GM12878 (cell line): ENCODE data around the gene COL27A1. TPM values are rescaled to one million over a fixed set of nuclear protein-coding genes. Genes with fewer than 3 reads are reported as not detected.

Experiments used
- ATAC-seq: fragments of 200-7000 bp; cut with Tn5 transposase; 3 replicates; pipeline ENCODE4 v1.9.1; 2020; ENCODE audit warnings: mild to moderate bottlenecking, moderate library complexity
- BruUV-seq: library from RNA; stranded (reverse); fragments of 400-500 nt; replicated peaks from 2 replicates; lab custom pipeline; 2021; lab: Mats Ljungman, UMichigan
- CTCF ChIA-PET: fragments of 300-600 bp; sonication (Branson Sonifier 250); formaldehyde crosslinking; extraction: SDS; loops from one replicate; lab custom pipeline; 2021; ENCODE audit warnings: inconsistent platforms; lab: Yijun Ruan, JAX
- POLR2A ChIA-PET: fragments of 350-600 bp; formaldehyde crosslinking; extraction: SDS; loops from one replicate; lab custom pipeline; 2021; ENCODE audit warnings: inconsistent platforms; lab: Charles Lee
- RAD21 ChIA-PET: fragments of 300-600 bp; sonication (Branson Sonifier 250); formaldehyde crosslinking; loops from one replicate; lab custom pipeline; 2023; ENCODE audit warnings: antibody characterized with exemption; ENCODE audit not compliant: unreplicated experiment; lab: Charles Lee
- SMC1A ChIA-PET: fragments of 300-600 bp; sonication (Branson Sonifier 250); formaldehyde crosslinking; loops from one replicate; lab custom pipeline; 2023; ENCODE audit not compliant: unreplicated experiment, uncharacterized antibody; lab: Charles Lee
- DNase-seq: peaks from one replicate; pipeline ENCODE4 v3.0.0-alpha.2; 2011; ENCODE audit warnings: low read depth, low spot score
- FAIRE-seq: peaks from 3 replicates; lab custom pipeline; 2011; peaks lifted over from hg19 to GRCh38; lab: Jason Lieb, UNC
- H2AFZ ChIP-seq: 2 replicates; pipeline ENCODE4 v1.6.0; 2011; ENCODE audit warnings: low read depth, low read length, control low read depth; ENCODE audit not compliant: control insufficient read depth
- H3K27ac ChIP-seq: 2 replicates; pipeline ENCODE4 v1.5.1; 2011; ENCODE audit warnings: control low read depth; ENCODE audit not compliant: control insufficient read depth, insufficient read depth
- H3K27me3 ChIP-seq, 2 experiments: replicated peaks in 1 of 2; 2 replicates each; pipeline versions ENCODE4 v1.6.0 to v1.6.1; 2011; ENCODE audit warnings: low read length in 1 of 2; ENCODE audit not compliant: control insufficient read depth in 2 of 2, insufficient read depth in 2 of 2
- H3K36me3 ChIP-seq, 2 experiments: 2 replicates each; pipeline ENCODE4 v1.5.1; 2011; ENCODE audit warnings: low read length in 1 of 2; ENCODE audit not compliant: control insufficient read depth in 2 of 2, insufficient read depth in 2 of 2
- H3K4me1 ChIP-seq: 2 replicates; pipeline ENCODE4 v1.6.1; 2011; ENCODE audit warnings: mild to moderate bottlenecking, low read length, moderate library complexity, mixed read lengths; ENCODE audit not compliant: control insufficient read depth, insufficient read depth
- H3K4me2 ChIP-seq: 2 replicates; pipeline ENCODE4 v1.6.0; 2011; ENCODE audit warnings: control low read depth; ENCODE audit not compliant: control insufficient read depth, insufficient read depth
- H3K4me3 ChIP-seq: fragments of 200-600 bp; sonication (generic); 2 replicates; pipeline ENCODE4 v1.5.1; 2016
- H3K79me2 ChIP-seq: 2 replicates; pipeline ENCODE4 v1.6.0; 2011; ENCODE audit warnings: low read length; ENCODE audit not compliant: control insufficient read depth, insufficient read depth
- H3K9ac ChIP-seq: 2 replicates; pipeline ENCODE4 v1.8.0; 2011; ENCODE audit warnings: low read length, control low read depth, mixed read lengths; ENCODE audit not compliant: control insufficient read depth, insufficient read depth
- H3K9me3 ChIP-seq: replicated peaks from 3 replicates; pipeline ENCODE4 v1.5.1; 2011; ENCODE audit warnings: mild to moderate bottlenecking, low read length; ENCODE audit not compliant: control insufficient read depth, insufficient read depth
- H4K20me1 ChIP-seq: 2 replicates; pipeline ENCODE4 v1.6.0; 2011; ENCODE audit not compliant: control insufficient read depth, insufficient read depth
- ETV6 ChIP-seq, 2 experiments: fragments of 450-650 bp in 1 of 2; IDR thresholded peaks in 1 of 2; conservative IDR thresholded peaks in 1 of 2; 2 replicates each; pipeline ENCODE4 v1.6.1; 2014; ENCODE audit warnings: antibody characterized with exemption in 1 of 2, borderline replicate concordance in 1 of 2, low read depth in 1 of 2, mild to moderate bottlenecking in 1 of 2, moderate library complexity in 1 of 2
- HSF1 ChIP-seq: fragments of 150-350 bp; IDR thresholded peaks from 2 replicates; pipeline ENCODE4 v1.6.1; 2014; ENCODE audit warnings: mild to moderate bottlenecking, low read depth, low read length
- PML ChIP-seq: IDR thresholded peaks from 2 replicates; pipeline ENCODE4 v1.6.1; 2012; ENCODE audit warnings: low read length, inconsistent platforms
- POU2F2 ChIP-seq: IDR thresholded peaks from 3 replicates; pipeline ENCODE4 v1.6.1; 2011; ENCODE audit warnings: low read depth, mild to moderate bottlenecking, low read length, borderline replicate concordance
- PRDM15 ChIP-seq: fragments of 450-650 bp; formaldehyde crosslinking; IDR thresholded peaks from 2 replicates; pipeline ENCODE4 v1.4.0; 2020; ENCODE audit warnings: mild to moderate bottlenecking, moderate library complexity
- SPI1 ChIP-seq: IDR thresholded peaks from 2 replicates; pipeline ENCODE4 v1.6.1; 2011; ENCODE audit warnings: low read depth, mild to moderate bottlenecking, low read length, moderate library complexity, borderline replicate concordance; ENCODE audit not compliant: insufficient read depth
- WRNIP1 ChIP-seq: IDR thresholded peaks from 2 replicates; pipeline ENCODE4 v1.6.1; 2011; ENCODE audit warnings: low read depth, low read length, improper control_type of control experiment, borderline replicate concordance
- WGBS: methylation state at CpG from one replicate; pipeline ENCODE4 v1.1.6; 2016; ENCODE audit warnings: low lambda C conversion rate; ENCODE audit not compliant: insufficient replicate concordance, insufficient coverage; ENCODE audit errors: missing lambda C conversion rate; 5-methylcytosine and 5-hydroxymethylcytosine counted together
- in situ Hi-C: fragments of 300-500 bp; cut with MboI; formaldehyde crosslinking; loops from 9 replicates; pipeline ENCODE4 v1.14.3; 2018; ENCODE audit warnings: mixed read lengths
- intact Hi-C: fragments of 100-400 bp; cut with micrococcal nuclease; formaldehyde crosslinking; loops from one replicate; pipeline ENCODE4 v1.14.2; 2022; ENCODE audit not compliant: unreplicated experiment
- polyA plus RNA-seq, 11 experiments: library from polyadenylated mRNA; depleted of rRNA in 4 of 11; unstranded in 6 of 11; stranded (reverse) in 5 of 11; fragments of >200 nt; fragmentation: Nextera tagmentation in 4 of 11; fragmentation: Illumina TruSeq in 1 of 11; extraction: Ambion mirVana in 4 of 11; extraction: Trizol in 1 of 11; gene quantifications; 1 replicate in 1 of 11; 2 replicates in 10 of 11; pipeline versions ENCODE4 v1.2.1 to v1.2.3, GENCODE V29; 2011 to 2016; ENCODE audit warnings: inconsistent platforms in 2 of 11, missing spikeins in 2 of 11, low read depth in 1 of 11
- total RNA-seq, 4 experiments: library from RNA; depleted of rRNA in 3 of 4; stranded (reverse); fragments of >200 nt in 3 of 4; fragmentation: Illumina TruSeq in 1 of 4; extraction: Trizol in 1 of 4; gene quantifications; 2 replicates each; pipeline versions ENCODE4 v1.2.1 to v1.2.3, GENCODE V29; 2013 to 2021

The COL27A1 gene
- total and polyA plus RNA-seq, 10 of the 15 experiments (the other 5 are each of a cell fraction or from before 2014, with no cell fraction given) = 0.10 TPM; not detected in 9

GRCh38 chr9:114166103-114166470 is 10.8 kb downstream of the COL27A1 start:
- in situ Hi-C loops = no loop called here
- TF ChIP-seq POU2F2 (no peak), ETV6 (conservative IDR thresholded peaks at IDR 0.05 in 1 of 2, IDR thresholded peaks at IDR 0.05 in 1 of 2; ENCODE audit: borderline replicate concordance in 1 of 2, low read depth in 1 of 2) (no peak), HSF1 (no peak), PRDM15 (CRISPR knock-in tag) (no peak), WRNIP1 (no peak), SPI1 (no peak), PML (no peak)

More at GRCh38 chr9:114166103-114166470, 10.8 kb downstream of the COL27A1 start:
- FAIRE-seq (no peak), DNase-seq (no peak), ATAC-seq (no peak)
- intact Hi-C loops = no loop called here
- ChIA-PET CTCF (no interaction called here), RAD21 (no interaction called here), SMC1A (no interaction called here), POLR2A (no interaction called here)
- Histone ChIP-seq H3K4me2 (no peak overlapping the region), H3K27ac (no peak overlapping the region), H3K9me3 (no peaks in the 10 kb centered on the region), H3K9ac (no peak overlapping the region), H3K4me1 (no peaks in the 10 kb centered on the region), H4K20me1 (no peaks in the 10 kb centered on the region), H3K36me3 (no peaks in the 10 kb centered on the region), H2AFZ (no peak overlapping the region), H3K79me2 (no peaks in the 10 kb centered on the region), H3K4me3 (no peak overlapping the region), H3K27me3 (peaks cover 0 to 4% of the 10 kb centered on the region in 2 experiments; a peak in 3 of 4 replicates)
- 0% methylated on average over 1 of the region's 1 CpG for WGBS
- BruUV-seq = no TSS peak
